HG03354 (cell line): ENCODE measurements around the gene GPR148.

Experiments used
- ATAC-seq: cut with Tn5 transposase; IDR thresholded peaks from one replicate; pipeline ENCODE4 v1.9.1; 2021; ENCODE audit warnings: mild to moderate bottlenecking; ENCODE audit not compliant: unreplicated experiment, poor library complexity, severe bottlenecking

The GPR148 gene

GRCh38 chr2:130744287-130745117, 15.6 kb downstream of the GPR148 start:
- ATAC-seq = no peak

GRCh38 chr2:130749078-130749477, 20.2 kb downstream of the GPR148 start:
- no peak for ATAC-seq

DNA sequence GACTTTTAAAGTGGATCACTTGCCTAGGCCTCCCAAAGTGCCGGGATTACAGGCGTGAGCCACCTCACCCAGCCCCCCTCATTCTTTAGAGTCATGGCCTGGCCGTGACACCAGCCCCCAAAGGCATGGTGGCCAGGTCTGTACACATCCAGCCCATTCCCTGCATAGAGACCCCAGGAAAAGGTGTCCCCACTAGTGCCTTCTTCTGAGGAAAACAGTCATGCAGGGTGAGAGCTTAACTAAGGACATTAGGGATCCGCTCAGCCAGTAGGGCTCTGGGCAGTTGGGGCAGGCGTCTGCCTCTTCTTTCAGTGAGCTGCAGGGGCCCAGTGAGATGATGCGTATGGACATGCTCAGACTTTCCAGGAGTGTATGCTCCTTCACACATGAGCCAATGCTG, 20.8 kb downstream of the GPR148 start:
- ATAC-seq = no peak

- no peak for ATAC-seq
These were observed 25.9 kb downstream of the GPR148 start for GRCh38 chr2:130754811-130755210.

- peak; percentile 55 for ATAC-seq
These were observed 26.6 kb downstream of the GPR148 start, which contains the start of gene AMER3 for GRCh38 chr2:130755256-130756052. AMER3 (plus strand) TSS chr2:130755540; CDS start chr2:130762073, 6,533 bp downstream.

GRCh38 chr2:130756053-130756873, 27.4 kb downstream of the GPR148 start:
- peak; percentile 60 for ATAC-seq

GRCh38 chr2:130756874-130757668, 28.2 kb downstream of the GPR148 start:
- no peak for ATAC-seq

DNA sequence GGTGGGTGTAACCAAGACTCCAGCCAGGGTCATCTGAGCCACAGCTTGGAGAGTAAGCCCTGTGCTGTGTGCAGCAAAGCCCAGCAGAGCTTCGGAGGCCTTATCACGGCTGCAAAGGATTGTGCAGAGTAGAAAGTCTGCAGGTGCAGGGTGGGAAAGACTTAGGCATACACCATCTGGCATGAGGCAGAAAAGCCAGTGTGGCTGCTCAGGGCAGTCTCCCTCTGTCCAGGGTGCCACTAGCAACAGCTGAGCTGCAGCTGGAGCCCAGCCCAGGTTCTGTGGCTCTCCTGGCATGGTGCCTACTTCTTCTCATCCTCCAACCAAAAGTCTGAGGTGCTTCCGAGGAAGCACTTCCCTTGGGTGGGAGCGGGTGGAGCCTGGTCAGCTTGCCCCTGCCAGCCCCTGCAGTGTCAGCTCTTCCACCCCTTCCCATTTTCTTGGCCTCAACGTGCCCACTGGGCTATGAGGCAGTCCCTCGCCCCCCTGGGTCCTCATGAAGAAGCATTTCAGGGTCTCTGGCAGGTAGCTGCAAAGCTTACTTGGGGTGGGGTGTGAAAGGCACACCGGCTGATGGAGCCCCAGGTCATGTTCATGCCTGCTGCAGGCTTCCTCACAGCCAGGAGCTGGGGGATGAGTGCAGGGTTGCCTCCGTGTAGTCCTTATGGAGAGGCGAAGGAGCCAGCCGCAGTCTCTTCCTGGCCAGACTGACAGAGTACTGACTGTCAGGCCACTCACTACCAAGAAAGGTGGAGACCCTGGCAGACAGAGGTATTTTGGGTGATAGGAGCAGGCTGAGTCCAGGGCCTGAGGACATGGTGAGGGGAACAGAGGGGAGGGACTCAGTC, 31.3 kb downstream of the GPR148 start:
- no peak for ATAC-seq

GRCh38 chr2:130760754-130761751, 32.2 kb downstream of the GPR148 start:
- no peak for ATAC-seq

DNA sequence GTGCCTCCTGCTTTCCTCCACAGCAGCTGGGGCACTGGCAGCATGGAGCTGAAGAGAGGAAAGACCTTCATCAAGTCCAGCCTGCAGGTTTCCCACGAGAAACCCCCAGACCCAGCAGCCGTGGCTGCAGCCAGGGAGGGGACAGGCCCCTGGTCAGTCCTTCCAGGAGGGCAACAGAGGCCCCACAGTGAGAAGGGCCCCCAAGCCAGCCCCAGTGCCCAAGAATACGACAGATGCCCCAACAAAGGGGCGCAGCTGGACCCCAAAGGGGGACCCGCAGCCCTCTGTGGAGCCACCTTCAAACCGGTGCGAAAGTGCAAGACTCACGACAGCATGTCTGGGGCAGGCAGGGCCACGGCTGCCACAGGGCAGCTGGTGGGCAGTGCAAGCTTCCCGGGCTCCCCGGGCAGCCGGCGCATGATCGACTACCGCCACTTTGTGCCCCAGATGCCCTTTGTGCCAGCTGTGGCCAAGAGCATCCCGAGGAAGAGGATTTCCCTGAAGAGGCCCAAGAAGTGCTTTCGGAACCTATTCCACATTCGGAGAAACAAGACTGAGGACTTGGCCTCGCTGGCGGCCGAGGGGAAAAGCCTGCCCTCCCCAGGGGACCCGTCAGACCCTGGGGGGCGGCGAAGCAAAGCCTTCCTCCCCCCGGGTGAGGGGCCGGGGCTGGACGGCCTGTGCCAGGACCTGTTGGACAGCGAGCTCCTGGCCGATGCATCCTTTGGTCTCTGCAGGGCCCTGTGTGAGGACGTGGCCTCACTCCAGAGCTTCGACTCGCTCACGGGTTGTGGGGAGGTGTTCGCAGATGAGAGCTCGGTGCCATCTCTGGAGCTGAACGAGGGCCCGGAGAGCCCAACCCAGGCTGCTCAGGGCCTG, 33.4 kb downstream of the GPR148 start:
- no peak for ATAC-seq

- ATAC-seq = no peak
These were observed 34.1 kb downstream of the GPR148 start for GRCh38 chr2:130762910-130763385.

GRCh38 chr2:130763405-130763804, 34.5 kb downstream of the GPR148 start:
- no peak for ATAC-seq

DNA sequence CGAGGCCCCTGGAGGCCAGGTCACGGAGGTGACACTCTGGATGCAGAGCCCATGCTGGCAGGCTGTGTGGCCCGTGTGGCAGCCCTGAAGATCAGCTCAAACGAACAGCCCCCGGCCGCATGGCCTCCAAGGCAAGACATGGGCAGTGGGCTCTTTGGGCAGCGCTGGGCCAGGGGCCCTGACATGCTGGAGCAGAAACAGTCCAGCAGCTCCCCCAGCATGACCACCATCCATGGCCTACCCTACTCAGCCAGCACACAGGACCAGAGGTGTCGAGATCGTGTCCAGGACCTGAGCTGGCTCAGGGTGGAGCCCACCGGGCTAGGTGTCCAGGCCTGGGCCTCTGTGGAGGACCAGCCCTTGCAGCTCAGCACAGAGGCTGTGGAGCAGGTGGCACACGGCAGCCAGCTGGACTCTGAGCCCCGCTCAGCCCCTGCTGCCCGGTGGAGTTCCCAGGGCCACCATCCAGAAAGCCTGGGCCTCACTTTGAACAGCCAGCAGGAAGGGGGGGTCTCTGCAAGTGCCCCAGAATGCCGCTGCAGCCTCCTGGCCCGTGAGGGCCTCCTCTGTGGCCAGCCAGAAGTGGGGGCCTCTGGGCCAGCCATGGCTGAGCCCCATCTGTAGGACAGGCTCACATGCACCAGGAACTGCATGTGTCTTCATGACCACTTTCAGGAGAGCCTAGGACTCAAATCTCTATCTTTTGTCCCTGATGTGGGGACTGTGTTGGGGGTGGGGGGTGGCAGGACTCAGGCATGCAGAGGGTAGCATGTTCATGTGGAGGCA, 35.4 kb downstream of the GPR148 start:
- ATAC-seq = no peak

GRCh38 chr2:130764821-130765115, 35.9 kb downstream of the GPR148 start:
- no peak for ATAC-seq

DNA sequence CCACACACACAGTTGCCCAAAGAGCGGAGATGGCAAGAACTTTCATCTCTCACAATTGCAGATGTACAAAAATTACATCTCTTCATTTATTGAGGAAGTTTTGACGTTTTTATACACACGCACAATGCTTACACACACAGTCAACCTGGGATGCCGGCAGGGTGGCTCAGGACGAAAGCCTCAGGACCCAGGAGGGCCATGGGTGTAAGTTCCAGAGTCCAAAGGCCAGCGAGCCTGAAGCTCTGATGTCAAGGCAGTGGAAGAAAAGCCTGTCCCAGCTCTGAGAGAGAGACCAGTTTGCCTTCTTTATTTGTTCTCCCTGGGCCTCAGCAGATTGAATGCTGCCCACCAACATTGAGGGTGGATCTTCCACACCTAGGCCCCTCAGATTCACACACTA, 36.6 kb downstream of the GPR148 start:
- ATAC-seq = no peak

DNA sequence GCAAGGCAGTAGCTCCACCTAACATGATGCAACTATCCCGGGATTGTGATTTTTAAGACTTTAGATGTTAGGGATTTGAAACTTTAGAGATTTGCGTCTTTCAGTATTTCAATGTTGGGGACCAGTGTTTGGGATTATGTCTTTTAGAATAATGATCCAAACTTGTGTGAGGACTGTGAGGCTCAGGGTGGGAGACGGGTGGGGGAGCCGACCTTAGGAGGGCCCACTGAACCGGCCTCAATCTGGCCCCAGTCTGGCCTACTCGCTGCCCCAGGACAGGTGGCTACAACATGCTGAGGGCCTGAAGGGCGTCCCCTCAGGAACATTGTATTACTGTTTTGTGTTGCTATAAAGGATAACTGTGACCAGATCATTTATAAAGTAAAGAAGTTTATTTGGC, 37.2 kb downstream of the GPR148 start:
- ATAC-seq = no peak
